HG03103 (cell line): ENCODE data around the gene SPDL1.

ENCODE experiments used
- ATAC-seq: cut with Tn5 transposase; IDR thresholded peaks from one replicate; pipeline ENCODE4 v1.9.1; 2021; ENCODE audit warnings: low read depth; ENCODE audit not compliant: unreplicated experiment

The SPDL1 gene

GRCh38 chr5:169583424-169584220 lies at the start of gene SPDL1:
Gene SPDL1 (plus strand): TSS chr5:169583773. CDS start chr5:169588417, 4,644 bp downstream.
- peak; percentile 93 for ATAC-seq

- ATAC-seq = no peak
Measured at GRCh38 chr5:169534311-169534880, 49.2 kb upstream of the SPDL1 start.

DNA sequence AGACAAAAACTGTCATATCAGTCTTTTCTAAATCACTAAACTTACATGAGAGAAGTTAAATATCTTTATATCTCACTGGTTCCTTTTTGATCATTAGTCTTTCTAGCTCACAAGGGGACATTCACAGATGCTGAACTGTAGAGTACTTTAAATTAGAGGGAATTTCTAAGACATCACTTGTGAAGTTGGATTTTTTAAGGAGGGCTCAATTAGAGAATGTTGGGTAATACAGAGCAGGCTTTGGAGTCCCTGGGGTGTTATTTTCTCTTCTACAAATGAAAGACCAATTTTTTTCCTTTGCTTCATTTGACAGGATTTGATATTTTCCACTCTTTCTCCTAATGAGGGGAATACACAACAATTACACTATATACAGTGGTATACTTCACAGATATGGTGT lies 48.6 kb upstream of the SPDL1 start:
- no peak for ATAC-seq

DNA sequence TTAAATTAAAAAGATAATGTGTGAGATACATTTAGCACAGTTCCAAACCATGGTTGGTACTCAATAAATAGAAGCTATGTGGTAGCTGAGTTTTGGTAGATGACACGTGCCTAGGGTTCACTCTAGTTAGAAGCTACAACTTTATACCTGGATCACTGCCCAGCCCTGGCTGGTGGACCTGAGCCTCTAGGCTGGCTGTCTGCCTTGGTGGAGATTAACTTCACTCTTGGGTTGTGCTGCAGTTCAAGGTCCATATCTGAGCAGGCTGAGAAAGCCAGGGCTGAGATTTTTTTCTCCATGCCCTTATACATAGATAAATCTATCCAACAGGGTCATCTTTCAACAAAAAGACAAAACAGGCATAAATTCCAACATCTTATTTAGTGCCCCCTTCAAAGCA lies 44.6 kb upstream of the SPDL1 start:
- no peak for ATAC-seq

DNA sequence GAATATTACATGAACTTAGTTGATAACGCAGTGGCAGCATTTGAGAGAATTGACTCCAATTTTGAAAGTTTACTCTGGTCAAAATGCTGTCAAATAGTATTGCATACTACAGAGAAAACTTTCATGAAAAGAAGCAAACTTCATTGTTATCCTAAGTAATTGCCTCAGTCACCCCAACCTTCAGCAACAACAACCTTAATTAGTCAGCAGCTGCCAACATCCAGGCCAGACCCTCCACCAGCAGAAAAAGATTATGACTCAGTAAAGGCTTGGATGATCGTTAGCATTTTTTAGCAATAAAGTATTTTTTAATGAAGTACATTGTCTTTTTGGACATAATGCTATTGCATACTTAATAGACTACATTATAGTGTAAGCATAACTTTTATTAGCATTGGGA lies 40.8 kb upstream of the SPDL1 start:
- ATAC-seq = no peak

DNA sequence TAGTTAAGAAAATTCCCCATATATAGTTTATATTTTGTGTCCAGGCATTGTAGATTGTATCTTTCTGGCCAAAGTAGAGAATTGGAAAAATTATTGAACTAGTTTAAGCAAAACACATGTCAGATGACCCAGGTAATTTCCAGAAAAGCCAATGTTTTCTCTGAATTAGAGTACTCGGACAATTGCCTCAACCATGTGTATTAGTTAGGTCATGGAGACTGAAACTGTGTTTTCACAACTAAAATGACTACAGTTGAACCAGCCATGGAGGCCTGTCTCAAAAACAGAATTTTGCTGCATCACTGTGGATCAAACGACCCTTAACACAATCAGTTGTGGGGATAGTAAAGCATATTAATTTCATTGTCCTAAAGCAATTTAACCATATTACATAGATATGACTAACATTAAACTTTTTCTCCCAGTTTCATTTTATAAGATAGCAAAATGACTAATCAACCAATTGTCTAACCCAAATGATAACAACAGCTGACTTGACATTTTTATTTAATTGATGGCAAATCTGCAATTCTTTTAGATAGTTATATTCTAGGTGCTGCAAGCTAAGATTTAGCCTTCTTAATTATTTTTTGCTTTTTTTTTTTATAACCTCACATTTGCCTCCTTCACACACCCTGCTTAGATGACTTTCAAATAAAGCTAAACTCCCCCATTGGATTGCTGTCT lies 39.2 kb upstream of the SPDL1 start:
- no peak for ATAC-seq

DNA sequence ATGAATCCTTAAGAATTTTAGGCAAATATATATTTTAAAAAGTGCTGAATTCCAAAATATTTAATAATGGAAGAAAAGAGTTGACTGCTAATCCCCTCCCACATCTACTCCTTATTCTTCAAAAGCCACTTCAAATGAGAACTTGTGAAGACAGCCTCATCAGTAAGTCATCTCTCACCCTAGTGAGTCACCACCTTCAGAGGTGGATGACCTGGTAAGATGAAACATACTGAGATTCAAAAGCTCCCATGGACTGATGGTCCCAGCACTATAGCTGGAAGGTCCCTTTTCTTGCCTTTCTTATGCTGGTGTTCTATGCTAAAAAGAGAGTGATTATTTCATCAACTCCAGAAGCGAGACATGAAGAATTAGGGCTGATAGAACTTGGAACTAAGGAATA lies 37.8 kb upstream of the SPDL1 start:
- peak; percentile 52 for ATAC-seq

DNA sequence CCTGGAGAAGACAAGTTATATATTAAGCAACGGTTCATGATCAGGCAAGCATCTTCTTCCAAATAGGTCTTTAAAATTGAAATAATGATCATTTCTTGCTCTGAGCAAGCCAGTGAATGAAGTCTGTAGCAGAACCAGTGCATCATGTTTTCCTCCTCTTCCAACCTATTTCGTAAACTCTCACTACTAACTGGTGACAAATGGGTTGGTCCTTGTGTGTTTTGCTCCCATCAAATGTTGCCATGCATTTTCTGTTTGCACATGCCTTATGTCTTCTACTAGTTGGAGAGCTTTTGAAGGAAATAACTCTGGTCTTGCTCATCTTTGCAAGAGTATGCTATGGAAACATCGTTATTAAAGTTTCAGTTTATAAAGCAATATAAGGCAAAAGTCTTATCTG lies 37.2 kb upstream of the SPDL1 start:
- no peak for ATAC-seq

DNA sequence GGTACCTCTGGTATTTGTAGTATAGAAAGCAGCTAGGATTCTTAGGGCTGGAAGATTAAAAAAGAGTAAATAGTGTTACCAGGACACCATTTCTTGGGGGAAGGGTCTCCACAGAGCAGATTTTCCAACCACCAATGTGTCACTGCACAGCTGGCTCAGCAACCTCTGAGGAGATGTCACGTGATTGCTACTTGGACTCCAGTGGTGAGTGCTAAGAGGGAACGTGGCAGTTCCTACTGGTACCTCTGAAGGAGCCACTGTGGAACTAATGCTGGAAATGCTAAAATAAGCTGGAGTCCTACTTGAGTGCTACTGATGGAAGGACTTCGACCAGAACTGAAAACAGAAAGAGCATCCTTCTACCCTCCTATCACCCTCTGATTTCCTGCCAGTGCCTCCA lies 36.1 kb upstream of the SPDL1 start:
- no peak for ATAC-seq

DNA sequence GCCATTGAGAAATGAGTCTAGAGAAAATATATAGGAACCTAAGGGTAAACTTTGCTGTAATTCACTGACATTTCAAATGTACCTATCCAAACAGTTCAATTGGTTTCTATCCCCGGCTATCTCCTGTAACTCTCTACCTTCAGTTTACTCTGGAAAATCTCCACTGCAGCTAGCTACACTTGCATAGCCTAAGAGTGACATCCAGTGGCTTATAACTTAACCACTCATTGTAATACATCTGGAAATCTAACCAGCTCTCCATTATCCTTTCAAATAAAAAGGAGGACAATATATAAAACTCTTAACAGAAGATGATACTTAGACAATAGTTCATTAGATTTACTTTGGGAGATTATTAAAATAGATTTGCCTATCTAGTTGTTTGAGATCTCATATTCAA lies 35.3 kb upstream of the SPDL1 start:
- no peak for ATAC-seq

- no peak for ATAC-seq
Measured at GRCh38 chr5:169549453-169550100, 34.0 kb upstream of the SPDL1 start.

GRCh38 chr5:169550227-169550626 lies 33.3 kb upstream of the SPDL1 start:
- ATAC-seq = no peak

- no peak for ATAC-seq
Measured at GRCh38 chr5:169551146-169551545, 32.4 kb upstream of the SPDL1 start.

DNA sequence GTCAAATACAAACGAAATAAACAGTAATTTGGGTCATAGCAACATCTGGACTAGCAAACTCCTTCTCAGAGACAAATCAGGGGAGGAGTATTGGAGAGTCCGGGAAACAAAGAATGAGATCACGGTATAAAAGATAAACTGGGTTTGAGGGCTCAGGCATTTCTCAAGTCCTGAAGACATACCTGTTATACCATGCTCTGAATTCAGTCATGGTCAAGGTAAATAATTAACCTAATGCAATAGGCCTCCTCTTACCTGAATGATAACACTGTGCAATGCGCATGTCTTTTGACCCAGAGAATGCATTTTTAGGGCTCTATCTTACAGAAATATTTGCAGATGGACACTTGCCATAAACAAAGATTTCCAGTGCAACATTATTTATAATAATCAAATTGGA lies 31.9 kb upstream of the SPDL1 start:
- no peak for ATAC-seq

- ATAC-seq = no peak
Measured at GRCh38 chr5:169554251-169554650, 29.3 kb upstream of the SPDL1 start.

DNA sequence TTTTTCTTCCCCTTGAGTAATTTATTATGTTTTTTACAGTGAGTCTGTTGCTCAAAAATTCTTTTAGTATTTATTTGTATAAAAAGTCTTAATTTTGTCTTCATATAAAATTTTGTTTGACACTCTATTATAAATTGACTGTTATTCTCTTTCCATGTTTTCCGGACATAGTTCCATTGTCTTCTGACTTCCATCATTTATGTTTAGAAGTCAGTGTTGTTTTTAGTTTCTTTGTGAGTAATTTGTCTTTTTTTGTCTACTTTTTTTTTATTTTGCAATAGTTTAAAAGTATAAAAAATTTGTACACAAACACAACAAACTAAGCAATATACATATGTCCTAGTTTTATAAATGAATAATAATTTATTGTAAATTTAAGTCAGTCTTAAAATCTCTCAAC lies 25.7 kb upstream of the SPDL1 start:
- no peak for ATAC-seq

DNA sequence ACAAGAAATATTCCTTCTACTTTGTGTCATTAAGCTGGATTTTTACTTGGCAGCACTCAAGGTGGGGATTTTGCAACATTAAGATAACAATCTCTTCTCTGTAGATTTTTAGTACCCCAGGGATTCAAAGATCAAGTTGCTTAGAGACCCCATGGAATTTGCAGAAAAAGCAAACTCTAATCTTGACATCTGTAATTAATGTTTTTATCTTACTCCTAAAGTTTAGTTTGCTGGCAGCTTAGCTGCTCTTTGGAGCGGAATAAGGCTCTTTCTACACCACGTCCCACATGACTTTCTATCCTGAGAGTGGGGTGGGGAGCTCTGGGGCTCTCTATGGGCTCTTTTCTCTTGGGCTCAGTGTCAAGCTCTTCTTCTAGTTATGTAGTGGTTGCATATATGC lies 21.7 kb upstream of the SPDL1 start:
- ATAC-seq = no peak

- ATAC-seq = no peak
Measured at GRCh38 chr5:169563369-169563768, 20.2 kb upstream of the SPDL1 start.

DNA sequence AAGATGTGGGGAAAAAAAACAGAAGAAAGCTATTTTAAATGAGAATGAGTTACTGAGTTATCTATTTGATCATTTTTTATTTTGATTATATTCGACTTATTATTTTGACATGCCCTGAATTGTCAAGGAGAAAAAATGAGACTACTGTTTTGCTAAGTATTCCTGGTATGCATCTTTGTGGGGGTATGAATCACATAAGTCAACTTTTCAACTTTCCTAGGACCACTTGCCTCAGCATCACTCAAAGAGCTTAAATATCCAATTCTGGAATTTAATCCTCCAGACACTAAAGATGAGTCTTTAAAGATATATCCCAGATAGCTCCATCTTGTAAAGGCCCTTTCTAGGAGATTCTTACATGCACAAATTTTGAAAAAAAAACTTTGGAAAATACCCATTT lies 17.4 kb upstream of the SPDL1 start:
- ATAC-seq = no peak

- ATAC-seq = no peak
Measured at GRCh38 chr5:169567079-169567478, 16.5 kb upstream of the SPDL1 start.

- no peak for ATAC-seq
Measured at GRCh38 chr5:169569513-169569912, 14.1 kb upstream of the SPDL1 start.
